ENCODE data around the gene SELENOF. TPM values are rescaled to one million over a fixed set of nuclear protein-coding genes. Genes with fewer than 3 reads are reported as not detected.

SELENOF gene
- total RNA-seq, 3 donors from 2014 or later: 109 to 215 (median 162) TPM

GRCh38 chr1:86888327-86888726 lies 25.6 kb downstream of the SELENOF start:
- no peaks in the 10 kb centered on the region for H3K36me3 ChIP-seq
- H3K27ac ChIP-seq: no peak overlapping the region
- H3K4me1 ChIP-seq: no peaks in the 10 kb centered on the region
- TF ChIP-seq, protein P1, sequence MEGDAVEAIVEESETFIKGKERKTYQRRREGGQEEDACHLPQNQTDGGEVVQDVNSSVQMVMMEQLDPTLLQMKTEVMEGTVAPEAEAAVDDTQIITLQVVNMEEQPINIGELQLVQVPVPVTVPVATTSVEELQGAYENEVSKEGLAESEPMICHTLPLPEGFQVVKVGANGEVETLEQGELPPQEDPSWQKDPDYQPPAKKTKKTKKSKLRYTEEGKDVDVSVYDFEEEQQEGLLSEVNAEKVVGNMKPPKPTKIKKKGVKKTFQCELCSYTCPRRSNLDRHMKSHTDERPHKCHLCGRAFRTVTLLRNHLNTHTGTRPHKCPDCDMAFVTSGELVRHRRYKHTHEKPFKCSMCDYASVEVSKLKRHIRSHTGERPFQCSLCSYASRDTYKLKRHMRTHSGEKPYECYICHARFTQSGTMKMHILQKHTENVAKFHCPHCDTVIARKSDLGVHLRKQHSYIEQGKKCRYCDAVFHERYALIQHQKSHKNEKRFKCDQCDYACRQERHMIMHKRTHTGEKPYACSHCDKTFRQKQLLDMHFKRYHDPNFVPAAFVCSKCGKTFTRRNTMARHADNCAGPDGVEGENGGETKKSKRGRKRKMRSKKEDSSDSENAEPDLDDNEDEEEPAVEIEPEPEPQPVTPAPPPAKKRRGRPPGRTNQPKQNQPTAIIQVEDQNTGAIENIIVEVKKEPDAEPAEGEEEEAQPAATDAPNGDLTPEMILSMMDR (IDR thresholded peaks at IDR 0.05): no peak
- no peak for TF ChIP-seq POLR2A (IDR thresholded peaks at IDR 0.05)
- no peak for TF ChIP-seq POLR2AphosphoS5 (IDR thresholded peaks at IDR 0.05)
- H3K4me3 ChIP-seq: no peak overlapping the region
- intact Hi-C loops (cut with DNase I; ENCODE audit: low total_unique reads): no loop called here
- no peaks in the 10 kb centered on the region for H3K9me3 ChIP-seq
- DNase-seq (ENCODE audit: low spot score in 2 of 2): no peak
- H3K27me3 ChIP-seq: no peaks in the 10 kb centered on the region

- intact Hi-C loops (cut with DNase I; ENCODE audit: low total_unique reads): no loop called here
- TF ChIP-seq POLR2AphosphoS5 (IDR thresholded peaks at IDR 0.05) (no peak), POLR2A (IDR thresholded peaks at IDR 0.05) (no peak)
- TF ChIP-seq, protein P1 (IDR thresholded peaks at IDR 0.05): no peak
- H3K36me3 ChIP-seq: no peaks in the 10 kb centered on the region
- H3K4me1 ChIP-seq: no peaks in the 10 kb centered on the region
- H3K9me3 ChIP-seq: no peaks in the 10 kb centered on the region
- no peaks in the 10 kb centered on the region for H3K27me3 ChIP-seq
- no peak overlapping the region for H3K27ac ChIP-seq
- DNase-seq (ENCODE audit: low spot score in 2 of 2): no peak
- no peak overlapping the region for H3K4me3 ChIP-seq
These were observed 26.3 kb downstream of the SELENOF start for GRCh38 chr1:86887479-86888162.

DNA sequence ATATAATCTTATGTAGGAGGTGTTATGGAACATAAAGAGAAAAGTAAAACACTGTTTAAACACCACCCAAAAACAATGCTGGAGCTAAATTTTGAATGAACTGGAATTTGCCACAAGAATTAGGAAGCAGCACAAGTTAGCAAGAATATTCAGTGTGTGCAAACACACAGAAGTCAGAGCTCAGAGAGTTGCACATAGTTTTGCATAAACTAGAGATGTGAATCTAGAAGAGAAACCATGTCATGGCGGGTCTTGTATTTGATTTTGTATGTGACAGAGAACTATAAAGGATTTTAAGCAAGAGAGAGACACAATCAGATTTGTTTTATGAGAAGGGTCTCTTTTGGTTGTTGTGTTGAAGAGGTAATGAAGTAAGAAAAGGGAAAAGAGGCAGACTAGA lies 38.2 kb downstream of the SELENOF start:
- TF ChIP-seq, protein P1 (IDR thresholded peaks at IDR 0.05): no peak
- TF ChIP-seq POLR2AphosphoS5 (IDR thresholded peaks at IDR 0.05): no peak
- no peak for TF ChIP-seq POLR2A (IDR thresholded peaks at IDR 0.05)

DNA sequence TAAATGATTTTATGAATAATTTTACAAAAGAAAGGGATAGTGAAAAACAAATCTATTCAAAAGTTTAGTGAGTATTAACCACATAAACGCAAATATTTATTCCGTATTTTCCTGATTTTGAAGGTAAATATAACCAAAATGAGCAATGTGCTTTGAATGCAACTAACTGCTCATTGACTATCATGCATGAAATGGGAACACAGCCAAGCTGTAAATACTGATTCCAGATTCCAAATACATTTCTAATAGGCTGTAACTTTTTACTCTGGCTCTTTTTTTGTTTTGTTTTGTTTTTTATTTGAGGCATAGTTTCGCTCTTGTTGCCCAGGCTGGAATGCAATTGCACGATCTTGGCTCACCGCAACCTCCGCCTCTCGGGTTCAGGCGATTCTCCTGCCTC lies 41.8 kb downstream of the SELENOF start:
- Histone ChIP-seq H3K4me3 (no peak overlapping the region), H3K27ac (no peak overlapping the region), H3K4me1 (no peaks in the 10 kb centered on the region), H3K27me3 (no peaks in the 10 kb centered on the region), H3K9me3 (no peaks in the 10 kb centered on the region), H3K36me3 (no peaks in the 10 kb centered on the region)
- intact Hi-C loops (cut with DNase I; ENCODE audit: low total_unique reads): no loop called here
- DNase-seq (ENCODE audit: low spot score in 2 of 2): no peak
- TF ChIP-seq POLR2AphosphoS5 (IDR thresholded peaks at IDR 0.05) (no peak), POLR2A (IDR thresholded peaks at IDR 0.05) (no peak)
- TF ChIP-seq, protein P1 (IDR thresholded peaks at IDR 0.05): no peak

More for the DNA sequence above, 38.2 kb downstream of the SELENOF start:
- intact Hi-C loops (cut with DNase I; ENCODE audit: low total_unique reads): no loop called here
- Histone ChIP-seq H3K27me3 (no peaks in the 10 kb centered on the region), H3K27ac (no peak overlapping the region), H3K36me3 (no peaks in the 10 kb centered on the region), H3K4me3 (no peak overlapping the region), H3K4me1 (no peaks in the 10 kb centered on the region), H3K9me3 (no peaks in the 10 kb centered on the region)
- no peak for DNase-seq (ENCODE audit: low spot score in 2 of 2)

DNA sequence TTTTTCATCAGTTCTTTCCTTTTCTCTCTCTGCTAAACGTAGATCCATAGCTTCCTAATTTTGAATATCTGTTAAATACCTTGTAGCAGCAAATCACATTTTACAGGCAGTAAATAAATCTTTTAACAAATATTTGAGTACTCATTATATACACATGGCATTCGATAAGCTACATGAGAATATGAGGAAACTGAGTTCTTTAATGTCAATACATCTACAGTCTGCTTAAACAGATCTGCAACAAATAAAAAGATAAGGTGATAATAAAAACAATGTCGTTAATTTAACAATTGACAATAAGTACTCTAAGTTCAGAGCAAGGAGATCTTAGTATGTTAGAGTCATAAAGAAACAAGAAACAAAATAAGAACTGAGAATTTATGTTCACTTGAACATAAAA lies 42.9 kb downstream of the SELENOF start:
- intact Hi-C loops (cut with DNase I; ENCODE audit: low total_unique reads): no loop called here
- Histone ChIP-seq H3K4me3 (no peak overlapping the region), H3K9me3 (no peaks in the 10 kb centered on the region), H3K4me1 (no peaks in the 10 kb centered on the region), H3K36me3 (no peaks in the 10 kb centered on the region), H3K27ac (no peak overlapping the region), H3K27me3 (no peaks in the 10 kb centered on the region)
- no peak for TF ChIP-seq POLR2AphosphoS5 (IDR thresholded peaks at IDR 0.05)
- TF ChIP-seq, protein P1 (IDR thresholded peaks at IDR 0.05): no peak
- DNase-seq (ENCODE audit: low spot score in 2 of 2): no peak

Measured in breast epithelium (tissue), 4 donors.